Thyroid gland (tissue), 4 donors: Measurements from ENCODE around the gene DOK1. TPM values are rescaled to one million over a fixed set of nuclear protein-coding genes. Genes with fewer than 3 reads are reported as not detected.

Experiments used
- DNase-seq, 2 donors: peaks; one replicate each; pipeline ENCODE4 v3.0.0-alpha.2; 2019
- H3K27ac ChIP-seq, 3 donors: fragments of 200-600 bp; sonication (generic); 1 replicate in 2 of 3; 2 replicates in 1 of 3; pipeline ENCODE4 v1.5.1; 2016 to 2019; ENCODE audit warnings: mild to moderate bottlenecking in 1 of 3, moderate library complexity in 1 of 3
- H3K27me3 ChIP-seq: fragments of 200-600 bp; sonication (generic); one replicate; pipeline ENCODE4 v1.5.1; 2019
- H3K36me3 ChIP-seq, 2 donors: fragments of 200-600 bp; sonication (generic); one replicate each; pipeline ENCODE4 v1.5.1; 2016 to 2019
- H3K4me1 ChIP-seq, 2 donors: fragments of 200-600 bp; sonication (generic); one replicate each; pipeline ENCODE4 v1.5.1; 2017 to 2019
- H3K4me3 ChIP-seq, 3 donors: fragments of 200-600 bp; sonication (generic); replicated peaks in 1 of 3; 1 replicate in 2 of 3; 2 replicates in 1 of 3; pipeline ENCODE4 v1.5.1; 2016; ENCODE audit warnings: mild to moderate bottlenecking in 1 of 3
- H3K9me3 ChIP-seq: fragments of 200-600 bp; sonication (generic); one replicate; pipeline ENCODE4 v1.5.1; 2017
- CTCF ChIP-seq, 6 experiments: fragments of 200-600 bp in 3 of 6; fragments of 450-650 bp in 3 of 6; sonication (generic) in 3 of 6; IDR thresholded peaks; one replicate each; pipeline ENCODE4 v1.5.1; 2016 to 2019; ENCODE audit warnings: antibody characterized with exemption in 6 of 6, mild to moderate bottlenecking in 2 of 6, inconsistent platforms in 1 of 6, moderate library complexity in 1 of 6
- POLR2A ChIP-seq, 2 donors: fragments of 450-650 bp; IDR thresholded peaks; one replicate each; pipeline ENCODE4 v1.6.1; 2017; ENCODE audit warnings: antibody characterized with exemption in 2 of 2, mild to moderate bottlenecking in 2 of 2, moderate library complexity in 1 of 2
- WGBS, 2 donors: methylation state at CpG; one replicate each; pipeline ENCODE4 v1.1.5; 2017; 5-methylcytosine and 5-hydroxymethylcytosine counted together
- intact Hi-C: fragments of 100-400 bp; cut with DNase I; formaldehyde crosslinking; loops from one replicate; pipeline ENCODE4 v1.15.1; 2023
- total RNA-seq, 4 donors: library from RNA; depleted of rRNA; stranded (reverse); fragments of >200 nt; gene quantifications; one replicate each; pipeline ENCODE4 v1.2.3, GENCODE V29; 2016

Gene DOK1
- total RNA-seq, 4 donors from 2014 or later, result 14.4 to 19.4 (median 18.4) TPM

- Histone ChIP-seq H3K9me3 (no peaks in the 10 kb centered on the region), H3K36me3 (peaks cover 15 to 23% of the 10 kb centered on the region in 2 donors), H3K27ac (no peak overlapping the region), H3K27me3 (no peaks in the 10 kb centered on the region), H3K4me1 (peaks cover 10 to 18% of the 10 kb centered on the region in 2 donors), H3K4me3 (no peak overlapping the region)
- TF ChIP-seq CTCF (IDR thresholded peaks at IDR 0.05) (no peak), POLR2A (IDR thresholded peaks at IDR 0.05) (no peak)
- intact Hi-C loops, result loop anchor here (10.0 kb wide), 1 partner anchor 58 kb away; no protein-coding TSS in a partner anchor
- DNase-seq, result no peak
- 97% methylated on average over 11 of the region's 11 CpGs for whole genome bisulfite sequencing, 2 donors
These were observed 27.8 kb upstream of the DOK1 start for GRCh38 chr2:74526649-74527230.

GRCh38 chr2:74527741-74528140 lies 26.8 kb upstream of the DOK1 start:
- 95 to 99% methylated on average over 9 of the region's 9 CpGs for WGBS, 2 donors
- intact Hi-C loops, result loop anchor here (10.0 kb wide), 1 partner anchor 57 kb away; no protein-coding TSS in a partner anchor
- TF ChIP-seq CTCF (IDR thresholded peaks at IDR 0.05), result no peak
- no peak for TF ChIP-seq POLR2A (IDR thresholded peaks at IDR 0.05)
- H3K27ac ChIP-seq, result no peak overlapping the region
- no peaks in the 10 kb centered on the region for H3K27me3 ChIP-seq
- H3K4me3 ChIP-seq, result no peak overlapping the region
- peaks cover 15 to 26% of the 10 kb centered on the region in 2 donors for H3K36me3 ChIP-seq
- H3K9me3 ChIP-seq, result no peaks in the 10 kb centered on the region
- no peak for DNase-seq
- H3K4me1 ChIP-seq, result peaks cover 10 to 18% of the 10 kb centered on the region in 2 donors

GRCh38 chr2:74528600-74529356 lies 25.7 kb upstream of the DOK1 start:
- DNase-seq, result no peak
- TF ChIP-seq CTCF (IDR thresholded peaks at IDR 0.05) (no peak), POLR2A (IDR thresholded peaks at IDR 0.05) (no peak)
- Histone ChIP-seq H3K27ac (peak overlapping the region; percentile 78 to 90 (median 81)), H3K27me3 (no peaks in the 10 kb centered on the region), H3K4me1 (peaks cover 10 to 18% of the 10 kb centered on the region in 2 donors), H3K36me3 (peaks cover 15 to 34% of the 10 kb centered on the region in 2 donors), H3K4me3 (peak overlapping the region; percentile 23 to 100 (median 71)), H3K9me3 (no peaks in the 10 kb centered on the region)
- intact Hi-C loops, result loop anchor here (10.0 kb wide), 1 partner anchor 56 kb away; no protein-coding TSS in a partner anchor
- 17 to 22% methylated on average over 20 to 29 of the region's 29 CpGs for WGBS, 2 donors

GRCh38 chr2:74529357-74530238 lies 24.9 kb upstream of the DOK1 start, which contains the start of the genes AUP1 and HTRA2:
Gene AUP1 (minus strand): TSS chr2:74529706. CDS start chr2:74529629, 77 bp downstream.
Gene HTRA2 (plus strand): TSS chr2:74529933. CDS start chr2:74530007, 74 bp downstream.
- peak within 1 kb of the TSS; percentile 71 to 100 (median 72) for H3K4me3 ChIP-seq
- 0% methylated on average over 3 to 10 of the region's 87 CpGs for WGBS, 2 donors
- TF ChIP-seq CTCF (IDR thresholded peaks at IDR 0.05) (no peak), POLR2A (IDR thresholded peaks at IDR 0.05) (peak in 1 of 2 donors; percentile 78)
- peak; percentile 99 for DNase-seq
- H3K27me3 ChIP-seq, result no peaks in the 10 kb centered on the region
- intact Hi-C loops, result loop anchor here (10.0 kb wide), 1 partner anchor 55 kb away; no protein-coding TSS in a partner anchor
- peaks cover 10 to 18% of the 10 kb centered on the region in 2 donors for H3K4me1 ChIP-seq
- peak within 1 kb of the TSS; percentile 78 to 90 (median 81) for H3K27ac ChIP-seq
- no peaks in the 10 kb centered on the region for H3K9me3 ChIP-seq
- peaks cover 15 to 34% of the 10 kb centered on the region in 2 donors for H3K36me3 ChIP-seq
